Hematopoietic multipotent progenitor cell treated with erythropoietin and hydrocortisone succinate and interleukin-3 and kit ligand, for 17 days (in vitro differentiated cells): ENCODE data around the gene COL1A2.

Experiments used
- DNase-seq: peaks from one replicate; pipeline ENCODE4 v3.0.0-alpha.2; 2015; ENCODE audit warnings: low spot score

The COL1A2 gene

GRCh38 chr7:94434042-94434441 lies 39.3 kb downstream of the COL1A2 start:
- DNase-seq, result no peak

DNA sequence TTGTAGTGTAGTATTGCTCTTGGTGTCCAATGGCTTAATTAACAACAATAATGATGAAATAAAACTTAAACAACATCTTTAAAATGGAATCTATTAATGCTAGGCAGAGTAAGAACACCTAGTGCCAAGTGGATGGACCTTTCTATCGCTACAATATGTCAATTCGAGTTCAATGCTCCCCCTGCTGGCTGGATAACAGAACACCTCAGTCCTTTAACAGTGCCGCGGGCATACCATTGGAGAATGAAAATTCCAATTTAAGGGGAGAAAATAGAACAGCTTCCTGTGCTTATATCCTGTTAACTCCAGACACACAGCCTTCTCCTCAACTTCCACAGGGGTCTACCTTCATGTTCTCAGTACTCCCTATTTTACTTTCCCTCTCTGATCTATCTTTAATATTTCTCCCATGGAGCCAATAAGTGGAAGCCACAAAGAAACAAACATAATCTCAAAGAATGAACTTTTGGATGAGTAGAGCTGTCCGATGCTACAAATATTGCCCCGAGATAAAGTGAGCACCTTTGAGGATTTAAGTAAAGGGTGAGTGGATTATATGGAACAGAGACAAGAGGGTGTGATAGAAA lies 41.4 kb downstream of the COL1A2 start:
- peak; percentile 55 for DNase-seq

GRCh38 chr7:94436700-94437099 lies 42.0 kb downstream of the COL1A2 start:
- no peak for DNase-seq

- DNase-seq, result no peak
Observed at GRCh38 chr7:94439893-94440381, 45.2 kb downstream of the COL1A2 start.

GRCh38 chr7:94440451-94441039 lies 45.9 kb downstream of the COL1A2 start:
- no peak for DNase-seq

DNA sequence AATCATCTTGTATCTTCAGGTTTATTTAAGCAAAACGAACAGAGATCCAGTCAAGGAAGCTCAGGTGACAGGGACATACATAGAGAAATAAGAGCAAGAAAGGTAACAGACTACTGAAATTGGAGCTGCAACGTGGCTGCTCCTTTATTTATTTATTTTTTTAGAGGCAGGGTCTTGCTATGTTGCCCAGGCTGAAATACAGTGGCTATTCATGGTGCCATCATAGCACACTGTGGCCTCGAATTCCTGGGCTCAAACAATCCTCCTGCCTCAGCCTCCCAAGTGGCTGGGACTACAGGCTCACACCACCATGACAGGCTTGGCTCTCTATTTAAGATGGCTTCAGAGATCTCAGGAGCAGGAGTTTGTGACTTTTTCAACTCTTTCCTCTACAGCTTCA lies 46.4 kb downstream of the COL1A2 start:
- no peak for DNase-seq

DNA sequence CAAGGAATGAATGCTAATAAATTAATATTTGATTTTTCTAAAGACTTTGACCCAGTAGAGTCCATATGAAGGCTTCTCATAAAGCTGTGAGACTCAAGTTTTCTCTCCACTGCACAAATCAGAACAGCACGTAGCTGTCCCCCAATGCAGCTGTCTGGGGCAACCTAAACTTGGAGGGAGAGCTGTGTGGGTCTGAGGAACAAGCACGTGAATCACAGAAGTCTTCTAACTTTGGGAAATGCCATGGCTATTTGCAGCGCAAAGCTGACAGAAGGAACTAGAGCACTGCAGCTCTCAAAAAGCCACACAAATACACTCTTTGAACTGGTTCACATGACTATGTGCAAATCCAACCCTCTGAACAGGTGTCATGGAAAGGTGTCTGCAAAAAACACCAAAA lies 47.9 kb downstream of the COL1A2 start:
- DNase-seq, result no peak

- DNase-seq, result no peak
Observed at GRCh38 chr7:94444813-94445212, 50.1 kb downstream of the COL1A2 start.

- DNase-seq, result no peak
Observed at GRCh38 chr7:94445696-94446194, 51.0 kb downstream of the COL1A2 start.

DNA sequence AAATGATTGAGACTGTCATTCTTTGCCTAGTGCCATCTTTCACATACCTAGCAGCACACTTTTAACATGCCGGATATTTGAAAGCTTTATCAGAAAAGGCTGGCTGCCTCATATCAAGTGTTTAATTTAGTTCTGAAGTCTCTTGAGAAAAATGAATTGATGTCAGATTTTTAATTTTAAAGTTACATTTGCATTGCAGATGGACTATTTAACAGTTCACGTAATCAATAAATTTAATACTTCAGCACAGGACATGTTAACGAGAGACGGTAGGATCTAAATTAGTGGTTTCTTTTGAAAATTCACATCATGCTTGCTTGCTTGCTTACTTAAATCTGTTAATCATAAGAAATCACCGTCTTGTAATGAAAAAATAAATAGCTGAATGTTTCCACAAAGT lies 51.6 kb downstream of the COL1A2 start:
- no peak for DNase-seq

DNA sequence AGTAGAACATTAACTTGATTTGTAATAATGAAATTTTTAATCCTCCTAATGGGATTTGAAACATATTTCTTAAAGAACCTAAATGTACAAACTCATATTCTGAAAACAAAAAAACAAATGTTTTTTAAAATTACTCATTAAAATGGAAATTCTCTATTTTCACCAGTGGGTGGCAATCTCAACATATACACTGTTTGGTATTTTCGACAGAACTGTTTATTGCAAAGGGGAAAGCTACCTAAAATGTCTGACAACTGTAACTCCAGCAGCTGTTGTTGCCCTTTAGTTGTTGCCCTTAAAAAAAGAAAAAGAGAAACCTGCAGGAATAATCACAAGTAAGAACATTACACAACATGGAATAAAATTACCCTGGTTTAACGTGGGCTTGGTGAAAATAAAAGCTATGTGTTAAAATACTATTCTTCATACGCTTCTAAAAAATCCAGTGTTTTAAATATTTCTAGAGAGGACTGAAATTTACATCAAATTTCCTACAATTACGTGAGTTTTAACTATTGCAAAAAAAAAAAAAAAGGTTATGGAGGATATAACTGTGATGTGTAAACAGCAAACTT lies 54.5 kb downstream of the COL1A2 start:
- no peak for DNase-seq

DNA sequence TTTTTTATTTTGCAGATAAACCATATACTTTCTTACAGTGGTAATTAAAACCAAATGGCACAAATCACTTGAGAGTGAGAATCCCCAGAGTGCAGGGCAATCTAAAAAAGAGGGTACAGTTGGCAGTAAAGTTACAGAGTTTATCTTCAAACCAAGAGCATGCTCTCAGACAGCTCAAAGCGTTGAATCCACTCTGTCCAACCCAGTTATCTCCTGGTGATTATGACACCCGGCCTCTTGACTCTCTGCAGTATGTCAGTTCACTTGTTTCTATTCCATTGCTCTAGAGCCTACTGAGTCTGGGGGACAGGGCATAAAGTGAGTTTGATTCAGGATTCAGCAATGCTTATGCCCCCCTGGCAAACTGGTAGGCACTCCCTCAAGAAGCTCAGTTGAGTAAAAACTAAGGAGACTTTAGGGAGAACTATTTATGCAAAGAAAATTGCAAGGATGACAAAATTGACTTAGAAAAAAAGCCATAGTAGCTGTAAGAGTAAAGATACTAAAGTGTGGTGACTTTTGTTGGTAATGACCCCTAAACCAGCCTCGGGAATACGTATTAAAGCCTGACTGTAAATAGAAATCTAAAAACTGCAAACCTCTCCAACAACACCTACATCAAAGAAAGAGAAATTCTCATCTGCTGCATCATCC lies 55.5 kb downstream of the COL1A2 start:
- DNase-seq, result no peak

GRCh38 chr7:94451187-94451586 lies 56.5 kb downstream of the COL1A2 start:
- no peak for DNase-seq

- no peak for DNase-seq
Observed at GRCh38 chr7:94452239-94452638, 57.5 kb downstream of the COL1A2 start.

DNA sequence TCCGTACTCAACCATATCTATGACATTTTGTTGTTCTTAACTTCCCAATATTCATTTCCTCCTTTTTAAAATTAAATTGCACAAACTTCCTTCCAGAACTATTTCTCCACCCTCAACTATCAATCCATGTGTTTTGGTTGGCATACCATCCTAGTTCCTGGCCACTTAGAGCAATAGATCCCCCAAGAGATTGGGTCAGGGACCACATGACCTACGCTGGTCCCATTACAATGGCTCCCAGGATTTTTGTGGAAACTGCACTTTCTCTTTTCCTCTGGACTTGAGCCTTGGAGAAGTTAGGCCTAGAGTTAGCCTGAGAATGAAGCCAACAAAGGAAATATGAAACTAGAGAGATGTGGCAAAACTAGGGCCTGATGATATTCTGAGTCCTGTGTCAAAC lies 59.2 kb downstream of the COL1A2 start:
- DNase-seq, result no peak

GRCh38 chr7:94458041-94458440 lies 63.3 kb downstream of the COL1A2 start:
- no peak for DNase-seq

GRCh38 chr7:94466516-94466915 lies 71.8 kb downstream of the COL1A2 start:
- no peak for DNase-seq

GRCh38 chr7:94471604-94472003 lies 76.9 kb downstream of the COL1A2 start:
- DNase-seq, result no peak

DNA sequence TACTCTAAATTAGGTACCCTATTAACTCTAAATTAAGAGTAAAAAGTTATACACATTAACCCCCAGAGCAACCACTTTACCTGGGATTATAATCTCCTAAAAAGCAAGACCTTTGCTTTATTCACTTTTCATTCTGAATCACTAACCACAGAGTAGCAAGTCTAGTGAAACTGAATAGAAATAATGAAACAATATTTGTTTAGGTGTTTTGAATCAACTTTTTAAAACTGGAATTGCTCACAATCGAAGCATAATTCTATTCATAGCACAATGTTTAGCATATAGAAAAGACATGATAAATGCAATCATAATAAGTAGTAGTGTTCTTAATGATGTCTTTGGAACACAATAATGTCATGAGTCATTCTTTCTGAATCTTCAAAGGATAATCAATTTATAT lies 77.9 kb downstream of the COL1A2 start:
- no peak for DNase-seq

GRCh38 chr7:94476251-94476840 lies 81.7 kb downstream of the COL1A2 start:
- DNase-seq, result no peak

- no peak for DNase-seq
Observed at GRCh38 chr7:94477878-94478277, 83.2 kb downstream of the COL1A2 start.

GRCh38 chr7:94478648-94479214 lies 84.0 kb downstream of the COL1A2 start:
- DNase-seq, result no peak
